GM10266 (cell line): ENCODE measurements around the gene KIF17.
"Not testable (repeated sequence)": the region's sequence is repeated elsewhere in the genome, so short reads cannot be mapped to it uniquely, and the experiment has no call there.

Experiments
- DNase-seq: peaks from one replicate; pipeline ENCODE4 v3.0.0; 2012; ENCODE audit errors: extremely low spot score
- CTCF ChIP-seq: IDR thresholded peaks from 2 replicates; pipeline ENCODE4 v1.5.1; 2012; ENCODE audit warnings: mild to moderate bottlenecking, low read depth; ENCODE audit not compliant: control insufficient read depth, insufficient read depth; ENCODE audit errors: missing control alignments

The KIF17 gene

GRCh38 chr1:20723159-20723536 is 5.3 kb upstream of the KIF17 start:
- no peak for DNase-seq
- TF ChIP-seq CTCF = no peak

- TF ChIP-seq CTCF = no peak
- no peak for DNase-seq
These were observed 3.6 kb upstream of the KIF17 start for GRCh38 chr1:20721117-20722061.

- no peak for DNase-seq
- TF ChIP-seq CTCF = no peak
These were observed 2.9 kb upstream of the KIF17 start for GRCh38 chr1:20720631-20721091.

- TF ChIP-seq CTCF = no peak
- no peak for DNase-seq
These were observed 2.2 kb upstream of the KIF17 start for GRCh38 chr1:20719871-20720620.

- no peak for DNase-seq
- TF ChIP-seq CTCF = no peak
These were observed 1.5 kb upstream of the KIF17 start for GRCh38 chr1:20719261-20719660.

- DNase-seq = not testable (repeated sequence)
These were observed 606 bp upstream of the KIF17 start for GRCh38 chr1:20718343-20718882.

- TF ChIP-seq CTCF = no peak
- no peak for DNase-seq
These were observed 1.6 kb downstream of the KIF17 start for GRCh38 chr1:20716232-20716631.
